ENCODE data around the gene PLAGL2. TPM values are rescaled to one million over a fixed set of nuclear protein-coding genes. Genes with fewer than 3 reads are reported as not detected.

PLAGL2 gene
- total and polyA plus RNA-seq, 2 of the 4 experiments (the other 2 are of a cell fraction) = 2.9 to 7.7 TPM

DNA sequence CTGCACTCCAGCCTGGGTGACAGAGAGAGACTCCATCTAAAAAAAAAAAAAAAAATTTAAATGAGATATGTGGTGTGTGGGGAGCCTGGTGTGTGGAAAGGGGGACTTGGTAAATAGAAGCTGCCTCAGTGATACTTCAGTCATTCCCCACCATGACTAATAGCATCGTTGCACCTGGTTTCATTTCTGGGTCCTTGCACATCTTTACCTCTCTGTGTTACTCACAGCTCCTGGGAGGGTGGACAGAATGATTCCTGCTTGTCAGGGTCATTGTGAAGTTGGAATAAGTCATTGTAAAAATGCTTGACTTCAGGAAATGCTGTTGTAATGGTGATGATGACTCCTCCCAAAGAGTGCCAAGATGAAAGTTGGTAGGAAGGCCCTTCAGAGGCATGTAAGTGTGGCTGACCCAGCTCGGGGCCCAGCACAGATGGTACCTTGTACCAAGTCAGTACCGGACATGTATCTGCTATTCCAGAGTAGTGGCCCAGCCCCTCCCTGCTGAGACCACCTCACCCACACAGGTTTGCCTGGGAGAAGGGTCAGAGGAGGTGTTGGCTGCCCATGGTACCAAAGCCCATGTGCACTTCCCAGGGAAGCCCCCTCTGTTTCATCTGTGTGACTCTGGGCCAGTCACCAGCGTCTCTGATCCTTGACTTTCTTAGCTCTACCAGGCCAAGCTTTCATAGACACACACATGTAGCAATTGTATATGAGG is 48.4 kb downstream of the PLAGL2 start:
- H3K14ac ChIP-seq (replicated peaks; ENCODE audit: low read depth, low read length) = no peak overlapping the region
- no peak overlapping the region for H2AK5ac ChIP-seq (ENCODE audit: low read depth, low read length)
- no peak overlapping the region for H4K91ac ChIP-seq (ENCODE audit: insufficient read depth, low read depth, low read length)
- no peak overlapping the region for H3K27ac ChIP-seq (ENCODE audit: insufficient read depth, low read length)
- TF ChIP-seq, protein P1, sequence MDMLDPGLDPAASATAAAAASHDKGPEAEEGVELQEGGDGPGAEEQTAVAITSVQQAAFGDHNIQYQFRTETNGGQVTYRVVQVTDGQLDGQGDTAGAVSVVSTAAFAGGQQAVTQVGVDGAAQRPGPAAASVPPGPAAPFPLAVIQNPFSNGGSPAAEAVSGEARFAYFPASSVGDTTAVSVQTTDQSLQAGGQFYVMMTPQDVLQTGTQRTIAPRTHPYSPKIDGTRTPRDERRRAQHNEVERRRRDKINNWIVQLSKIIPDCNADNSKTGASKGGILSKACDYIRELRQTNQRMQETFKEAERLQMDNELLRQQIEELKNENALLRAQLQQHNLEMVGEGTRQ (IDR thresholded peaks at IDR 0.05; ENCODE audit: low read depth, low read length) = no peak
- no peak for TF ChIP-seq SMC3 (IDR thresholded peaks at IDR 0.05; ENCODE audit: low read depth, low read length)
- H3K9ac ChIP-seq (ENCODE audit: low read depth, low read length) = no peak overlapping the region
- dilution Hi-C loops (cut with HindIII; ENCODE audit: low sequenced_read_pairs, unreplicated experiment) (no loop called here), intact Hi-C loops (cut with micrococcal nuclease) (no loop called here), in situ Hi-C loops (cut with MboI; ENCODE audit: low sequenced_read_pairs) (no loop called here)
- H3K56ac ChIP-seq (ENCODE audit: extremely low read depth, insufficient read depth, low read length) = no peak overlapping the region
- DNase-seq = no peak
- no peak overlapping the region for H2BK15ac ChIP-seq (ENCODE audit: low read depth, low read length)
- H3K4me3 ChIP-seq (ENCODE audit: insufficient read depth, low read depth, low read length) = no peak overlapping the region
- no peak overlapping the region for H3K4me2 ChIP-seq (ENCODE audit: low read depth, low read length)
- H4K8ac ChIP-seq (ENCODE audit: low read depth in 2 of 2, low read length in 2 of 2) = no peak overlapping the region
- no peak overlapping the region for H2BK20ac ChIP-seq (ENCODE audit: low read depth, low read length)
- H4K5ac ChIP-seq (ENCODE audit: low read depth, low read length) = no peak overlapping the region
- no peak overlapping the region for H3K4ac ChIP-seq (ENCODE audit: low read depth, low read length)
- peaks cover 7% of the 10 kb centered on the region; the same call in 1 of the 2 replicates for H3K4me1 ChIP-seq (ENCODE audit: control insufficient read depth, insufficient read depth, low read length)
- H3K79me1 ChIP-seq (ENCODE audit: low read depth in 1 of 2, low read length in 2 of 2) = peaks cover 0 to 16% of the 10 kb centered on the region in 2 experiments; a peak in 2 of 4 replicates
- H3K9me3 ChIP-seq (ENCODE audit: control insufficient read depth, insufficient read depth, low read length) = no peaks in the 10 kb centered on the region
- H3K36me3 ChIP-seq (ENCODE audit: control insufficient read depth, insufficient read depth, low read length) = peaks cover 55% of the 10 kb centered on the region
- H2BK5ac ChIP-seq (ENCODE audit: low read depth, low read length, poor library complexity, severe bottlenecking) = no peak overlapping the region
- peaks cover 6% of the 10 kb centered on the region for H4K20me1 ChIP-seq (ENCODE audit: insufficient read depth, low read length)
- ChIA-PET POLR2A (ENCODE audit: unreplicated experiment) (no interaction called here), CTCF (no interaction called here)
- no peak overlapping the region for H3K18ac ChIP-seq (ENCODE audit: low read depth, low read length)
- H3K23ac ChIP-seq (ENCODE audit: low read depth, low read length) = no peak overlapping the region
- no CpG with 5 or more reads among the region's 4 CpGs for WGBS, 2 experiments (ENCODE audit: extremely low coverage in 2 of 2, insufficient read length in 1 of 2)
- no peak for ATAC-seq (ENCODE audit: low read depth)
- no peak overlapping the region for H2AFZ ChIP-seq (replicated peaks; ENCODE audit: low read length, poor library complexity)
- no peak overlapping the region for H2BK120ac ChIP-seq (ENCODE audit: low read depth, low read length)
- BruUV-seq (replicated peaks) = no TSS peak
- H3K9me1 ChIP-seq (ENCODE audit: insufficient read depth, low read length) = peaks cover 20% of the 10 kb centered on the region; the same call in 1 of the 2 replicates
- H2AK9ac ChIP-seq (replicated peaks; ENCODE audit: low read depth, low read length, poor library complexity) = no peak overlapping the region
- no peaks in the 10 kb centered on the region for H3K27me3 ChIP-seq (ENCODE audit: control insufficient read depth, insufficient read depth, low read length)

All from IMR-90 (cell line).